HG02588 (cell line): ENCODE results near the gene LRP2.

Experiments
- ATAC-seq: cut with Tn5 transposase; IDR thresholded peaks from one replicate; pipeline ENCODE4 v1.9.1; 2021; ENCODE audit warnings: mild to moderate bottlenecking, moderate library complexity; ENCODE audit not compliant: unreplicated experiment

LRP2 gene

DNA sequence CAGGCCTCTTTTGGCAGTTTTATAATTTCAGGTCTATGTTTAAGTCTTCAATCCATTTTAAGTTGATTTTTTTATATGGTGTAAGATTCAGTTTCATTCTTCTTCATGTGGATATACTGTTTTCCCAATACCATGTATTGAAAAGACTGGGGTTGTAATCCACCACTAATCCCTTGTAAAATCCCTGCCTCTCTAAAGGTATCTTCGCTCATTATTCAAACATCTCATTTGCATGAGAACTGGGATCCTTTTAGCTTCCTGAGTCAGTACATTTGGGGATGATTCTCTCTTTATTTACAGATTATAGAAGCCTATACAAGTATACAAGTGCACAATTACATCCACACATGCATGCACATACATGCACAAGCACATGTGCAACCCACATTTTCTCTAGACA is 267.7 kb downstream of the LRP2 start:
- ATAC-seq, result no peak

DNA sequence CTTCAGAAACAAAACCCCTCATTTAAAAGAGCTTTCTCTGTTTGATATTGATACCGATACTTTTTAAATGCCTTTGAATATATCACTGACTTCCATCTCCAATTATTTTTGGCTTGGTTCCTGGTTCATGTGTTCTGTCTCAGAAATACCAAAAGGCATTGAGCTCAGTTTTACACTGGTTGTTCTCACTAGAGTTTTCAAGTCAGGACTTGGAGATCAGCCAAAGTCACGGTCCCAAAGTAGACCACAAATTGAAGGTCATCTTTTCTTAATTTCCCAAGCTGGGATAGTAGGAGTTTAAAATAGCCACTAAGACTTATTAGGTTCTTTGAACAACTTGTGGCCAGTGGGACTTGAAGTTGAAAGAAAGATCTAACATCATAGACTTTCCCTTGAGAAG is 268.8 kb downstream of the LRP2 start:
- no peak for ATAC-seq

DNA sequence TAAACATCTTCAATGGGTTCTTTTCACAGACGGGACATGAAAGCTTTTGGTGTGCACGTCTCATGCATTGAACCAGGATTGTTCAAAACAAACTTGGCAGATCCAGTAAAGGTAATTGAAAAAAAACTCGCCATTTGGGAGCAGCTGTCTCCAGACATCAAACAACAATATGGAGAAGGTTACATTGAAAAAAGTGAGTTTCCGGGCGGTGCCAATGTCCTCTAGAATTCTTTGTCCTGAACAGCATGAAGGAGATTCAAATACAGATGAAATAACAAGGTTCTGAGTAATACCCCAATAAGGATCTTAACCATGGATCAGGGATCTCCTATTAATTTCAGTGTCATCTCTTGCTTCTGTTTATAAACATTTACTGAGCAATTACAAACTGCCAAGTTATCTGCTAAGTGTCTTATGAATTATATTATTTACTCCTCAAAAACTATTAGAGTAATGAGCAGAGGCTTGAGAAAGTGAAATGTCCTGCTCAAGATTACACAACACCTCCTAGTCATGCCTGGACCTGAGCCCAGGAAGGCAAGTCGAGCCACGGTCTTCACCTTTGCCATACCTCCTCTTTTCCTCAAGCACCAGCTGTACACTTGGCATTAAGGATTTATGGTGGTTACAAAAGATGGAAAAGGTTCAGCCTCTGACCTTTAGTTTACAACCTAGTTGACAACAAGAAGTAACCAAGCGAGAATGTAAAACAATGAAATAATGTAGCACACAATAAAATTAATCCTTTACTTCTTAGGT is 270.4 kb downstream of the LRP2 start:
- no peak for ATAC-seq

DNA sequence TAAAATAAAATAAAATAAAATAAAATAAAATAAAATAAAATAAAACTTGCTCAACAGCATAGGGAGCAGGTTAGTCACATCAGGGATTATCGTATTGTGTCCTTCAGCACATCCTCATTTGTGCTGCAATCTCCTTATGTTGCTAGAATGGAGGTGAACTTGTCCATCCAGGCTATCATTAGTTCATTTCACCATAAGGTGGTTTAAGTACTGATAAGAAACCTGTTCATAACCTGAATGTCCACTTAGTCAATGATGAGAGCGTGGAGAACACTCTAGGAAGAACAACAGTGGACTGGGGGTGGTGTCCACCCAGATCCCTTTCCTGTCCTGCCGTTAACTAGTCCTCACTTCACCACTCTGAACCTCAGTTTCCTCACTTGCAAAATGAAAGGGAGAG is 271.1 kb downstream of the LRP2 start:
- no peak for ATAC-seq

DNA sequence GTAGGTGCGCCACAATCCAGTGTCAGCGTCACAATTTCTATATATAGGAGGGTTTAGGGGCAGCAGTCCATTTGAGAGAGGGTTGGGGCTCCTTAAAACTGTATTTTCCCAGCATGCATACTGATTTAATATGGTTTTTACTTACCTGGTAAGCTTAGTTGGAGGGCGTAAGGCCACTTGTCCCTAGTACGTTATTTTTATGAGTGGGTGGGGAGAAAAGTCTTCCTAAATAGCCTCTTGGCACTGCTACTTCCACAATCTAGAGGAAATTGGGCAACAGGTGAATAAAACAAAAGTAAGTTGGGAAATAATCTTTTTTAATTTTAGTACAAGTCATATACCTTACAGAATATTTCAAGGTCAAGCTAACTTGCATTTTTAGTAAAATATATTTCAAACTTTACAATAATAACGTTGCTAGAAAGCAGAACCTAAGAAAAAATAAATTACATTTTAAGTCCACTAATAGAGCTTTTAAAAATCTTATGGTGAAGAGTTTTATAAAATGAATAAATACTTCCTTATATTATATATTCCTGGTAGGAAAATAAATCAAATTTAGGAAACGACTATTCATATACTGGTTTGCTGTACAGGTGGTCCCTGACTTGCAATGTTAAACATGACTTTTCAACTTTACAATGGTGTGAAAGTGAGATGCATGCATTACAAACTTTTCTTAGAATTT is 272.1 kb downstream of the LRP2 start:
- ATAC-seq, result no peak

DNA sequence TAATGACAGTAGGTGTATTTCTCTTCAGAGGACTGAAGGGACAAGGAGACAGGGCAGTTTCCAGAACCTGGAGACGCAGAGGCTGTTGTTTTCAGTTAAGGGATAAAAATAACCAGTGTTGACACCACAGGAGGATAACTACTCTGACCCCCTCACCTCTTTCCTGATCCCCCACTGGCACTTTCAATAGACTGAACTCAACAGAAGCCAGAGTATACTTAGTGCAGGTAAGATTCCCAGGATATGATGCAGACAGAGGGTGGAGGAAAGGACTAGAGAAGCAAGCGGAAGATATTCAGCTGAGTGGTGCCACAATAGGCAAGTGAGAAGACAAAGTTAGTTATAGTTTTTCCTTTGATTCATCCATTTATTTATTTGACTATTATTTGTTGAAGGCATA is 273.2 kb downstream of the LRP2 start:
- no peak for ATAC-seq

DNA sequence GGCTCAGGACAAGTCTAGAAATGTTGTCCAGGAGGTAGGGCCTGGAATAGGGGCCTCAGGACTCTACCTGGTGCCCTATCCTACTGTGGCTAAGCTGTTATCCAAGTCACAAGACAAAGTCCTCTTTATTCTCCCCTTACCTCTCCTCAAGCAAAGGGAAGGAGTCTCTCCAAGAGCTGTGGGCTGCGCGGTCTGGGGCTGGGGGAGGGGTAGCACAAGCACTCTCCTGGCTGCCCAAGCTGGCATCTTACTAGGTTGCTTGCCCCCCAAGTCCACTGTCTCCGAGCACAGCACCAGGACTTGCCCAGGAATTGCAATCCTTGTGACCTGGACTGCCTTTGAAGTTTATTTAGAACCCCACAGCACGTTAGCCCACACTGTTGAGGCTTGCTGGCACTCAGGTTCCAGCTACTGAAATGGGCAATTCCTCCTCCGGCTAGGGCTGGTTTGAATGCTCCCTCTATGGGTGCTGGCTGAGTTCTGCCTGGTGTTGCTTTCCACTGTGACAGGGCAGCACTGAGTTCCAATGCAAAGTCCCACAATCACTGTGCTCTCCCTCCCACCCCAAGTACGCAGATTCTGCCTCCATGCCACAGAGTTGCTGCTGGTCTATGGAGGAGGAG is 274.5 kb downstream of the LRP2 start:
- ATAC-seq, result no peak

DNA sequence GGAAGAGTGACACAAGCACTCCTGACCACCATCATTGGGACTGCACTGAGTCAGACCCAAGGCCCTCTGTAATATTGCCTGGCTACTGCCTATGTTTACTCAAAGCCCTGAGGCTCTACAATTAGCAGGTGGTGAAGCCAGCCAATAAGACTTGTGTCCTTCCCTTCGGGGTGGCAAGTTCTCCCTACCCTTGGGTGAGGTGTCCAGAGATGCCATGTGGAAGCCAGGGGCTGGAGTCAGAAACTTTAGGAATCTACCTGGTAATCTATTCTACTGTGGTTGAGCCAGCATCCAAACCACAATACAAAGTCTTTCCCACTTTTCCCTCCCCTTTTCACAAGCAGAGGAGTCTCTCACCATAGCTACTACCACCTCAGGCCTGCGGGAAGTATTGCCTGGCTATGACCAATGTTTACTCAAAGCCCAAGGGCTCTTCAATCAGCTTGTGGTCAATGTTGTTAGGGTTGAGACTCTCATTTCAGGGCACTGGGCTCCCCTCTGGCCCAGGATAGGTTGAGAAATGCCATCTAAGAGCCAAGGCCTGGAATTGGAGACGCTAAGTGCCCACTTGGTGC is 275.4 kb downstream of the LRP2 start:
- no peak for ATAC-seq

DNA sequence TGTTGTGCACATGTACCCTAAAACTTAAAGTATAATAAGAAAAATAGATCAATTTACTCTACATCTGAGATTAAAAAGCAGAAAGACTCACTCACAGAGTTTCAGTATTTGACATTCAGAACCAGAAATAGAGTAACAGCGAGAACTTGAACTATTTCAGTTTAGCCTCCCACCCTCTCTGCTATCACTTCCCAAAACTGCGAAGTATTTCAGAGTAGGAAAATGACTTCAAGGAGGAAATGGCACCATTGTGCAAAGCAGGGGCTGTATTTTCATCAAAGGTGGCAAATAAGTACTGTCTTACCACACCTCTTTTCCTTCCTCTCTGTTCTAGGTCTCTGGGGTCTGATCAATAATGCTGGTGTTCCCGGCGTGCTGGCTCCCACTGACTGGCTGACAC is 279.3 kb downstream of the LRP2 start:
- ATAC-seq, result peak; percentile 60

DNA sequence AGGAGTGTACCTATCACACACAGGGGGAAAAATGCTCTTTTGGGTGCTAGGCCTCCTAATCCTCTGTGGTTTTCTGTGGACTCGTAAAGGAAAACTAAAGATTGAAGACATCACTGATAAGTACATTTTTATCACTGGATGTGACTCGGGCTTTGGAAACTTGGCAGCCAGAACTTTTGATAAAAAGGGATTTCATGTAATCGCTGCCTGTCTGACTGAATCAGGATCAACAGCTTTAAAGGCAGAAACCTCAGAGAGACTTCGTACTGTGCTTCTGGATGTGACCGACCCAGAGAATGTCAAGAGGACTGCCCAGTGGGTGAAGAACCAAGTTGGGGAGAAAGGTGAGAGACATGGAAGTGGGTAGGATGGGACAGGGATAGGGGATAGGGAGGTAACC is 280.8 kb downstream of the LRP2 start:
- no peak for ATAC-seq

DNA sequence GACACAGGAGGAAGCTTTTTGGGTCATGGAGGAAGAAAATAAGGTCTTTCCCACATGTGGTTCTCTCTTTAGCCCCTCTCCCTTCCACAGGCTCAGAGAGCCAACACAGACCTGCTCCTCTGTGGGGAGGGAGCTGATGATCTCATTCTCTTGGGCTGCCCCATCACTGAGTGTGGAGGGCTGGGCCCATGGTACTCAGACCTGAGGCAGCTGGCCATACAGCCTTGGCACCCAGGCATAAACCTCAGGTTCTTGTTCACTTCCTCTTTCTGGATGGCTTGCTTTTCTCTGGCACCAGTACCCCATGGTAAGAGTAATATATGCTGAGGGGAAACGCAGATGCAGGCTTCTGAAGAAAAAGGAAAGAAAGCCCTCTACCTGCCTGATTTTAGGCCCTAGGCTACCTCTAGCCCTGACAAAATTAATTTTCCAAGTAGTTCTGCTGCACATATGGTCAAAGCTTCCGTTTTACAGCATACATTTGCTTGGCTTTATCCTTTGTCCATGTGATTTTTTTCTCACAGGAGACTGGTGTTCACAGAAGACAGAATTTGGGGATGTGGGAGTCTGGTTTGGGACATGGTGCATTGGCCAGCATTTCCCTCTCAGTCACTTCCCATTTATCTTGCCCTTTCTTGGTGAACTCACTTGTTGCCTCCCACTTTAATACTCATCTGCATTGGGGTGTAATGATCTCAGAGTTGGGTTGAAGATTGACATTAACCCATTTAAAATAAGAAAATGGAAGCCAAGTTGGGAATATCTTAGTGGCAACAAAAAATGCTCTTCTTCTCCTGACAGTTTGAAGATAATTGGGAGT is 281.9 kb downstream of the LRP2 start:
- peak; percentile 91 for ATAC-seq

DNA sequence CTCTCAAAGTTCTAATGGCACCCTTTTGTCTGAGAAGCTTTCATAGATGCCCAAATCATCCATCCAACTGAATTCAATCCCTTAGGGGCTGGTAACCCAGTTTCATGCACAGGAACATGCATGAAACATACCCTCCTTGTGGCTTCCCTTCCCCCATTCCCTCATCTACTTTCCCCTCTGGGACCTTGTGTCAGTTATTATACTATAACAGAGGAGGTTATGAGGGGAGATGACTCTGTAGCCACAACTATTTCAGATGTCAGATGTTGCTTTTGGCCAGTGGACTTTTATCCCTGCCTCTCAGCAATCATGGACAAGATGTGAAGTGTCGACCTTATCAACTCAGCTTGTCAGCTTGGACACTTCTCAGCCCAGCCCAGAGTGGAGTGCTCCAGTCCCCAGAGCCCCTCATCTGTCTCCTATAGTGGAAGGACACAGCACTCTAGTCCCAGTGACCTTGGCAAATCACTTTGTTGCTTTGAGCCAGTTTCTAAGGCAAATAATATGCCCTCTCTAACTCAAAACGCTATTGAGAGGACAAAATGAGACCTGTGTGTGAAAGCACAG is 284.6 kb downstream of the LRP2 start:
- ATAC-seq, result no peak
